ENCODE results near the gene ZBTB11. TPM values are rescaled to one million over a fixed set of nuclear protein-coding genes. Genes with fewer than 3 reads are reported as not detected.

The ZBTB11 gene
- total and polyA plus RNA-seq, 9 of the 15 experiments (the other 6 are each of a cell fraction or from before 2014, with no cell fraction given), result 6.2 to 31.9 (median 21.4) TPM

GRCh38 chr3:101640256-101640655, 36.7 kb downstream of the ZBTB11 start (continued):
- TF ChIP-seq CREBBP (IDR thresholded peaks at IDR 0.05; ENCODE audit: low read depth, low read length), result no peak
- TF ChIP-seq ZMIZ1 (IDR thresholded peaks at IDR 0.05; ENCODE audit: low read depth in 2 of 2, low read length in 2 of 2), result no peak
- no peak for TF ChIP-seq ARID3A (IDR thresholded peaks at IDR 0.05; ENCODE audit: borderline replicate concordance, low read depth, low read length)
- no peak for TF ChIP-seq CTCF (IDR thresholded peaks at IDR 0.05 in 2 of 3, conservative IDR thresholded peaks at IDR 0.05 in 1 of 3; ENCODE audit: insufficient read depth in 2 of 3, low read depth in 1 of 3, low read length in 3 of 3)
- peak; percentile 17 for TF ChIP-seq TCF3 (CRISPR knock-in tag; IDR thresholded peaks at IDR 0.05)
- no peak for TF ChIP-seq THRB (CRISPR knock-in tag; conservative IDR thresholded peaks at IDR 0.05)
- TF ChIP-seq ZKSCAN3 (CRISPR knock-in tag; IDR thresholded peaks at IDR 0.05), result no peak
- TF ChIP-seq ZNF263 (CRISPR knock-in tag; IDR thresholded peaks at IDR 0.05; ENCODE audit: borderline replicate concordance), result no peak
- TF ChIP-seq TRIM28 (IDR thresholded peaks at IDR 0.05), result no peak
- TF ChIP-seq ZNF518B (CRISPR knock-in tag; IDR thresholded peaks at IDR 0.05), result no peak
- TF ChIP-seq ELF1 (tag; IDR thresholded peaks at IDR 0.05), result no peak
- TF ChIP-seq ZNF77 (CRISPR knock-in tag; IDR thresholded peaks at IDR 0.05), result no peak
- no peak for TF ChIP-seq NRF1 (conservative IDR thresholded peaks at IDR 0.05 in 1 of 2, IDR thresholded peaks at IDR 0.05 in 1 of 2)
- TF ChIP-seq ZFX (CRISPR knock-in tag; IDR thresholded peaks at IDR 0.05), result peak; percentile 29; the same call in 1 of the 2 replicates
- TF ChIP-seq TARDBP (IDR thresholded peaks at IDR 0.05), result no peak
- no peak for TF ChIP-seq ZNF146 (CRISPR knock-in tag; IDR thresholded peaks at IDR 0.05; ENCODE audit: unreplicated experiment)
- no peak for TF ChIP-seq PRMT5 (CRISPR knock-in tag; IDR thresholded peaks at IDR 0.05)
- TF ChIP-seq POLR2AphosphoS2 (IDR thresholded peaks at IDR 0.05; ENCODE audit: low read length), result no peak

Measured in K562 (cell line).